Measurements from ENCODE around the gene USF2.

- no peak for TF ChIP-seq CTCF (conservative IDR thresholded peaks at IDR 0.05; ENCODE audit: low read depth, low read length)
- TF ChIP-seq NFE2L2 (IDR thresholded peaks at IDR 0.05; ENCODE audit: low read depth, low read length), result no peak
These were observed 6.5 kb upstream of the USF2 start for GRCh38 chr19:35262101-35262761.

Measured in IMR-90 (cell line).